Islet of Langerhans (tissue), 1 donor: ENCODE measurements around the gene OSBPL5.

Experiments
- FAIRE-seq: peaks from one replicate; lab custom pipeline; 2011; peaks lifted over from hg19 to GRCh38; lab: Jason Lieb, UNC

The OSBPL5 gene

DNA sequence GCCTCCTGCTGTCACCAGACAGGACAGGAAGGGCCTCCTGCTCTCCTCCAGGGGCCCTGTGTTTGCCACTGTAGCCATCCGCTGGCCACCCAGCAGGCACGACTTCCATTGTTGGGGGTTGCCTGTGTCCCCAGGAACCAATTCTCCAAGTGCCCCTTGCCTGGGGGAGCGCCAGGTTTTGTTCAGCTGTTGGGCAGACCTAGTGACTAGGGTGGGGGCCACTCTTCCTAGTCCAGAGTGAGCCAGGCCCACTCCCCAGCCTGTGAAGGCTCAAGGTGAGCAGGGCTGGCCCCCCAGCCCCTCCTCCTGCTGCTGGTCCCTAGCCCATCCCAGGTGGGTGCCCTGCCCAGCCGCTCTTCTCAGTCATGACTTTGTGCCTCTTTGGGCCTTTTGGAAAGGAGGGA is 30.9 kb downstream of the OSBPL5 start:
- FAIRE-seq: no peak

DNA sequence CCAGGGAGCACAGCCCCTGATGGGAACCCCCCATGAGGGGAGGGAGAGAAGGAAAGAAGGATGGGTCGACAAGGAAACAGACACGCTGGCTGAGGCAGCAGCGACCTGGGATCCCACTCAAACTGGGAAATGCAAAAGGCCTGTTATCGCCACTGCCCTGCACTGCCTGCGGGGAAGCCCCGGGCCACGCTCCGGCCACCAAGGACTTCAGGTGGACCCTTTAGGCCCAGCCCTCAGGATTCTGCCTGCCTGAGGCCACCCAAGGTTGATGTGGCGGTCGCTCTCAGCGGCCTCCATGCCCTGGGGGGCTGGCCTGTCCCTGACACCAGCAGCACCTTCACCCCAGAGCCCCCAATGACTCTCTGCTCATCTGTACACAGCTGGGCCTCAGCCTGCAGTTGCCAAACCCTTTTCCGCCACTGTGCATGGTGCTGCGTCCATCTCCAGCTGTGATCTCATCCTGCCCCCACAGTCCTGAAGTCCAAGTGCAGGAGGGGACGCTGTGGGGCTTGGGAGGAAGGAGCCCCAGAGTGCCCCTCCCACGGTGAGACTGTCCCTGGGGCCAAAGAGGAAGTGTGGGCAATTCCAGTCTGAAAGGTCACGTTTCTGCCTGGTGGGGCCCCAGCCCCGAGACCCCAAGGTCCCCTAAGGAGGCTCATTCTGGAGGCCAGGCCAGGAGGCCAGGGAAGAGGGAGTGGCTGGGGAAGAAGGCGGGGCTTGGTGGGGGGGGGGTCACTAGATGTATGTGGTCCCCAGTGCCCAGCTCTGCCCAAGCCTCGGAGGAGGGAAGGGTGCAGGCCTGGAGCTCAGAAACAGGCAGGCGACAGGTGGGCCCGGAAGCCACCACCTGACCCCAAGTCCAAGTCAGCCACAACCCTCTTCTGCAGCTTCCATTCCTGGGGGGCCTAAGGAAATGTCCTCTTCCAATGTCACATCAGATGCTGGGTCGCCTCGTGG is 31.6 kb downstream of the OSBPL5 start:
- FAIRE-seq: no peak

DNA sequence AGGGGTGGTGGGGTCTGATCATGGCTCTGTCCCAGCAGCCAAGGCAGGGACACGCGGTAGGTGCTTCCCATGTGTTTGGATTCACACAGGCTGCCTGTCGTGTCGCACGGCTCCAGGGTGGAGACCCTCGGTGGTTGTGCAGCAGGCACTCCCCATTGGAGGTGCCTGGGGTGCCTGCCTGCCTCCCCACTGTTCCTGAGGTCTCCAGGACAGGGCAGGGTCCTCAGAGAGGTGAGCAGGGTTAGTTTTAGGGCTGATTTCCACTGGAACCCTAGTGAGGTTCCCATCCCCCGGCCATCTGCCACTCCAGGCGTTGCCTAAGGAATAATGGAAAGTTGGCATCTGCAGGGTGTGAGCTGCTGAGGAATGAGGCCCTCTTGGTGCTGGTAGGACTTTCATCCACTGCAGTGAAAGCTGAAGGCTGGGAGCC is 32.3 kb downstream of the OSBPL5 start:
- no peak for FAIRE-seq

DNA sequence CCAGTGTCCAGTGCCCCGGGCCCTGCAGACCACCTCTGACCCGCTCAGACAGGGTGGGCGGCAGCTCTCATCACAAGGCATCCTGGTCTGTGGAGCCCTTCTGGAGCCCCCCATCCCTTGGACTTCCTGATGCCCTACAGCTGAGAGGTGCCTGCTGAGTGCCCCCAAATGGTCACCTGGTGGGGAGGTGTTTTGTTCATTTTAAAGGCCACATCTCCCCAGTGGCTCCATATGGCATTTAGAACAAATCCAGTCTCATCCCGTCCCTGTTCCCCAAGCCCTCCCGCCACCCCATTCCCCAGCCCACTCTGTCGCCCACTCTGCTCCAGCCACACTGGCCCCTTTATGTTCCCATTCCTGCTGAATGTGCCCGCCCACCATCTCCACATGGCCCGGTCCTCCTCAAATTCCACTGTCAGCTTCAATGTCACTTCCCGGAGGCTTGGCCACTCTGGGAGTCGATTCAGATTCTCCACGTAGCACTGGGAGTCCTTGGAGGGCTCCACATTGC is 32.8 kb downstream of the OSBPL5 start:
- no peak for FAIRE-seq

DNA sequence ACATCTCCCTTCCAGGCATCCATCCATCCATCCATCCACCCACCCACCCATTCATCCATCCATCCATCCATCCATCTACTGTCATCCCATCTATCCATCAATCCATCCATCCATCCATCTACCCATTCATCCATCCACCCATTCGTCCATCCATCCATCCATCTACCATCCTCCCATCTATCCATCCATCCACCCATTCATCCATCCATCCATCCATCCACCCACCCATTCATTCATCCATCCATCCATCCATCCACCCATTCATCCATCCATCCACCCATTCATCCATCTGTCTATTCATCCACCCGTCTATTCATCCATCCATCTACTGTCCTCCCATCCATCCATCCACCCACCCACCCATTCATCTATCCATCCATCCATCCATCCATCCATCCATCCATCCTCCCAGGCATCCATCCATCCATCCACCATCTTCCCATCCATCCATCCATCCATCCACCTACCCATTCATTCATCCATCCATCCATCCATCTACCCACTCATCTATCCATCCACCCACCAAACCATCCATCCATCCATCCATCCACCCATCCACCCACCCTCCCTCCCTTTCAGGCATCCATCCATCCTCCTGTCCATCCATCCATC is 33.7 kb downstream of the OSBPL5 start:
- FAIRE-seq: no peak

DNA sequence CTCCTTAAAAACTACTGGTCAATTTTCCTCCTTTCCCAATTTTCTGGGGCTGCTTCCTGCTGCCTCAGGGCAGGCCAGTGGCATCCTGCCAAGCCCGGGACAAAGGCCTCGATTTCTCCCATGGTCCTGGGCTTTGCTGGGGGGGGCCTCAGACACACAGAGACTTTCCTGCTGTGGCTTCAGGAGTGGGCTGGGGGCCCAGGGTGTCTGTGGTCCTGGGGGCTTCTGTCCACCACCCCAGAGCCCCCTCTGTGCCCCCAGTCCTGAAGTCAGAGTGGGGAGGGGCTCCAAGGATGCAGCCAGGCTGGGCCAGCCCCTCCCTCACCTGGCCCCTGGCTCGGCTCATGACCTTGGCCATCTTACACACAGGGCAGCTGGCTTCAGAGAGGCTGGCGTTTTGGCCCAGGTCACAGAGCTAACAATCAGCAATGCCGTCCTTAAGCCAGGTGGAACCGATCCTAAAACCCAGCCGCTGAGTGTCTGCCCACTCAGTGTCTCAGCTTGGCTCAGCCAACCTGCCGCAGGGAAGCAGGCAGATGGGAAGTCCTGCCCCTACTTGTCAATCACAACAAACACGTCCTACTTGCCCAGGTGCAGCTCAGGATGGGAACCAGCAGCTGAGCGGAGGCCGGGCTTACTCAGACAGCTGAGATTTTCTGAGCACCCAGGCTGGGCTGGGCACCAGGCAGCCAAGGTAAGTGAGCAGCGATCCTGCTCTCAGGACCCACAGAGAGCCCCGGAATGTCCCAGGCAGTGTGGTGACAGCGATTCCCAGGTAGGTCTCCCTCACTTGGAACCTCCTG is 34.6 kb downstream of the OSBPL5 start:
- no peak for FAIRE-seq

DNA sequence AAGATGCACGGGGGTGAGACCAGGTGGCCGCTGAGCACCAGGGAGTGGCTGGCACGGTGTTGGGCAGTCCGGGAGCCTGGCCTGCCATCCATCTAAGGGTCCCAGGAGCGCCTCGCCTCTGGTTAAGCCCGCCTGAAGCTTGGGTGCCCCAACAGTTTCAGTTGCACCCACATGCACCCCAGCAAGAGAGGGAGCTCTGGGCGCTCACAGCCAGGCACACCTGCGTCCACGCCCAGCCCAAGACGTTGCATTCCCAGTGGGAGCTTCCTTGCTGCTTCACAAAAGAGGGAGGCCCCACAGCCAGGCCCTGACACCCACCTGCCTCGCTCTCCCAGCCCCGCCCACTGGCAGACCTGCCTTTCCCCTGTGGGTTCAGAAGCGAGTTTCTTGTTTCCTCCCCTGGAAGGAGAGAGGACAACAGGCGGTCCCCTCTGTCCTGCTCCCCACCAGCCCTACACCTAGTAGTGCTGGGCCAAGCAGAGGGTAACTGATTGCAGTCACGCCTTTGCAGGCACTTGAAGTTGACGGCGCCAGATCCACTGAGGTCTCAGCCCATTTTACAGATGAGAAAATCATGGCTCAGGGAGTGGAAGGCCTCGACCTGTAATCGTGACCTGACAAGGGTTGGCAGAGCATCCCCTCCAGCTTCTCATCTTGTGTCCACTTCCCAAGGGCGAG is 35.4 kb downstream of the OSBPL5 start:
- no peak for FAIRE-seq

DNA sequence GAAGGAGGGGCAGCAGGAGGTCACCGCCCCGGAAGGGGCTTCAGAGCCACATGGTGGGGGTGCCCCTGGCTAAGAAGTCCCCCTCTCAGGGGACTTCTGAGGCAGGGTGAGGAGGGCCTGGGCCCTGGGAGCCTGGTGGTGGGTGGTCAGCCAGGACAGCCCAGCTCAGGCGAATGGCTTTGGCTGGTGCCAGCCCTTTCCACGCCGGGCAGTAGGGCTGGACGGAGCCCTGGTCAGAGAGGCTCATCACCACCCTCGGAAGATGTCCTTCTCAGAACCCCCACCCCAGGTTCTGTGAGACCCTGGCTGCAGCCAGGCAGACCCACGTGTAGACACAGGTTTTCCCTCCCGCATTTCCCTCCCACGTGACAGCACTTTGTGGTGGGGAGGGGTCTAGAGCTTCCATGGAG is 35.9 kb downstream of the OSBPL5 start:
- no peak for FAIRE-seq

DNA sequence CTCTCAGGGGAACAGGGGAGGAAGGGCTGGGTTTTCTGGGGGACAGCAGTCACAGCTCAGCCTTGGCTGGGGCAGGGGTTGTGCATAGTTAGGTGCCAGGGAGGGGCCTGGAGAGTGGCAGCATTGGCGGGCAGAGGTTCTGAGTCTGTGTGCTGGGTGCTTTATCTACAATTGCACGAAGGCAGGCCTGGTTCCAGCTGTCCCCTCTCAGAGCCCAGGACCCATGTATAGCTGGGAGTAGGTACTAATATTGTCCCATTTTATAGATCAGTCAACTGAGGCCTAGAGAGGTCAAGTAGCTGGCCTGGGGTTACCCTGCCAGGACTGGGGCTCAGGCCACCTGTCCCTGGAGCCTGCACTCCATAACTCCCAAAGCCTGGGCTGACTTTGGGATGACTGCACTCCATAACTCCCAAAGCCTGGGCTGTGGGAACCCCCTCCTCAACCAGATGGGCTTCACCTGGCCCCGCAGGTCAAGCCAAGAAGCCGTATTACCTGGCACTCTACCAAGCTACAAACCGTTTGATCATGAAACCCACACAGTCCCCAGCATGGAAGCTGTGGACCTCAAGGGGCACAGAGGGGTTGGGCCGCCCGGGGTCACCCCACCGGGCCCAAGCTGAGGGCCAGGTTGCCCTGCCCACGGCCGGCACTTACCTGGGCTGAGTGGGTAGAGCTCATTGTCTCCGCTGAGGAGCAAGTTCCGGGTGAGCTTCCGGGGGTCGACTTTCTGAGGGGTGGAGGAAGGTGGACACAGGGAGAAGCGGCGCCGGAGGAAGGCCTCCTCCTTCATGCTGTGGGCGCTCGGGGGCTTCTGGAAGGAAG is 36.5 kb downstream of the OSBPL5 start:
- no peak for FAIRE-seq

DNA sequence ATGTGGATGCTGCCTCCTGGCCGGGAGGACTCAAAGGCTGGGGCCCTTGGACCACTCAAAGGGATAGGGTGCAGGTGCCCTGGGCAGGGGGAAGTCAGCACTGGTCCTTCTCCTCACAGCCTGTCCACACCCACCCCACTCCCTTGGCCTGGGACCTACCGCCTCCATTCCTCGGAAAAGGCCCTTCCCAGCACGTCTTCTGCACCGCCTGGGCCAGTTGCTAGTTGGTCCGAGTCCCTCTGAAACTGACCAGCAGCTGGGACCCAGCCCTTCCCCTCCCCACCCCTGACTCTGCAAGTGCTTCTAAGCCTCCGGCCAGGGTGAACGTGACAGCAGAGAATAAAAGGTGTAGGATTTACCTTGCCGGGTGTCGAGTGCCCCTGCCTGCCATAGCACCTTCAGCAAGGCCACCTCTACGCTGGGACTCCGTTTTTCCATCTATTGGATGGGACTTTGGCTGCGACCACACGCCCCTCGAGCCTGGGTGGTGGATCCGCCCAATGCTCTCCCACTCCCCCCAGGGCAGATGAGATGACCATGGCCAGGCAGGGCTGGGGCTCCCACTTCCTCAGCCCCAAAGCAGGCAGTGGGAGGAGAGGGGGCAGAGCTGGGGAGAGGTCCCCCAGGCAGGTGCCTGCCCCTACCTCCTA is 37.3 kb downstream of the OSBPL5 start:
- no peak for FAIRE-seq

DNA sequence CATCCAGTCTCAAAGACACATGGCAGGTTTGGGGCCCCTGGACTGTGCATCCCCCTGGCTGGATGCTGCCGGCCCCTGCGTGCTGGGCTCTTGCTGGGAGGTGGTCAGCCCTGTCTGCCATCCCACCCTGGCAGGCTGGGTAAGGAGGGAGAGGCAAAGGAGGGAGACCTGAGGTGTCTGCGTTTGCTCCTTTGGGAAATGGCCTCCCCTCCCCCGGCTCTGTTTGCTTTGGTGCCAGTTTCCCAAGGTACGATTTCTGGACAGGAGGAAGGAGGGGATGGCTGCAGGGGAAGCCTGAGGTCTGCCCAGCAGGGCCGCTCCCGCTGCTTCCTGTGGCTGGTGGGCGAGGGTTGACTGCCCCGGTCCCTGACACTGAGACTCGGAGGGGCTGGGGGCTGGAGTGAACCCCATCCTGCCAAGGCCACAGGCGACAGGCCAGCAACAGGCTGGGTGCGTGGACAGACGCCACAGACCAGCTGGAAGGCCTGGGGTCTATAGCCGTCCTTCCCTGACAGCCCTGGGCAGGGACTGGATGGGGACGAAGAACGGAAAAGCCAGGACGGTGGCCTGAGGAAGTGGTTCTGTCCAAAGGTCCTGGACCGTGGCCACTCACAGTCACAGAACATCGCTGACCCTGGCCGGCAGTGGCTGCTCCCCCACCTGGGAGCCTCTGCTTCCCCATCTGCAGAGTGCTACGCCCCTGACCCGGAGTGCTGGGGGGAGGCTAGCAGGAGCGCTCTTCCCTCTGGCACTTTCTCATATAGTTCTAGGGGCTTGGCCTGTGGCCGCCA is 38.0 kb downstream of the OSBPL5 start:
- FAIRE-seq: no peak

DNA sequence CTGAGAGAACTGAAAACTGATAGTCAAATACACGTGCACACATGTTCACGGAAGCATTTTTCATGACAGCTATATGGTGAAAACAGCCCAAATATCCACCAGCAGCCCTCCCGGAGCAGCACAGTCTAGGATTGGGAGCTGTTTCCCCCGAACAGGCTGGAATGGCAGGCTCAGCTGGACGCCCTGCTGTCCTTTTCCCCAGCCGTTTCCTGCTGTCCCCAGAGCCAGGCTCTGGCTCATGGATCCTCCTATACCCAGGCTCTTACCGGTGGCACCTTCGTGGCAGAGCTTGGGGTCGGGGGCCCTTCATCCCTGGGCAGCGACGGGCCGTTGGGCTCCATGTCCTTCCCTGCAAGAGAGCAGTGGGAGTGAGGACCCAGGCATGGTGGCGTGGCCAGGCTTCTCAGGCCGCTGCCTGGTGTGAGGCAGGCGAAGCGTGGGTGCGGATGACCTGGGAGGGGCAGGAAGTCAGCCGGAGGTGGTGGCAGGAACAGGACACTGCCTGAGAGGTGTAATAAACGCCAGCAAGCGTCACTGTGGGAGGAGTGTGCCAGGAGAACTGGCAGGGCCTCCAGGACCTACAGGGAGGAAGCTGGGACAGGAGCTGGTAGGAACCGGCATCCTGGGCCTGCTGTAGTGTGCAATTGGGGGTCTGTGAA is 38.8 kb downstream of the OSBPL5 start:
- FAIRE-seq: no peak

DNA sequence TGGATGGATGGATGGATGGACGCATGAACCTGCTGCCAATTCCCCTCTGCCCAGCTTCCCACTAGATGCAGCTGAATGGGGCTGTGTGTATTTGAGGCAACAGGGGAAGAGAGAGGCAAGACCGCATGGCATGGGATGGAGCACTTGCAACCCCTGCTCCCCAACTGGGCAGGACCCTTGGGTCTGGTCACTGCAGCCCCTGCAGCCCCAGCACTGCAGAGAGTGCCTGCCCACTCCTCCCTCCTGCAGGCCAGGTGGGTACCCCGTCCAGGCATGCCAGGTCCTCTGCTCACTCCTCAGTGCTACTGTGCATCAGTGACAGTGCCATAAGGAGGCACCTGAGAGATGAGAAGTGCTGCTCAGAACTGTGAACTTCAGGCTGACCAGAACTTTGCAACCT is 40.3 kb downstream of the OSBPL5 start:
- FAIRE-seq: no peak

DNA sequence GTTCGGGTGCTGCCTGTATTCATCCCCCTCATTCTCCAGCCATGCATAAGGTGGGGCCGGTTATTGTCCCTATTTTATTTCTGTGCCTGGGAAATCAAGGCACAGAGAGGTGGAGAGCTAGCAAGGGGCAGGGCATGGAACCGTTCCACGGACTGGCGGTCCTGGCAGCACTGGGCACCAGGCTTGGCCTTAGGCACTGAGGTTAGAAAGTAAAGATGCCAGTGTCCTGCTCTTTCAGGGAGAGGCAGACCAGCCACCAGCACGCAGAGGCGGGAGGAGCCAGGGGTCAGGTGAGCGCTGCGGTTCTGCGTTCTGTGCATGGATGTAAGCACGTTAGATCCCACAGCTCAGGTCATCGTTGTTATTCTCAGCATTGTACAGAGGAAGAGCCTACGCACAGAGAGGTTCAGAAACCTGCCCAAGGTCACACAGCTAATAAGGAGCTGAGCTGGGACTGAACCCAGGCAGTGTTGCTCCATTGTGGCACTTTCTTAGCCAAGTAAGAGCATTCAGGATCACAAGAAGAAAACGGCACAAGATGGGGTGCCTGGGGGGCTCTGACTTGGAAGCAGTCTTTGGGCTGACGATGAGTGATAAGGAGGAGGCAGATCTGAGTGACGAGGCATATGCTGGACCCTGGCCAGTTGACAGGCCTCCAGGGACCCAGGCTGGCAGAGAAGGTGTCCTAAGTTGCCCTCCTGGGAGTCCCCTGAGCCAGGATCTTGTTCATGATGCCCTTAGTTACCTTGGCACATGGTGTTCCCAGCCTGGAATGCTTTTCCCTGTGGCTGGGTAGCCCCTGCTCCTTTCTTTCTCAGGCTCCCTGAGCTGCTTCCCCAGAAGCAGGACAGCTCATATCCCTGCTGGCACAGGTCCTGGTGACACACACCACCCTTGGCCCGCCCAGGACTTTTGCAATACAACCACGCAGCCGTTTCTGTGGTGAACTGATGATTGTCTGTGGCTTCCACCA is 41.1 kb downstream of the OSBPL5 start:
- no peak for FAIRE-seq

DNA sequence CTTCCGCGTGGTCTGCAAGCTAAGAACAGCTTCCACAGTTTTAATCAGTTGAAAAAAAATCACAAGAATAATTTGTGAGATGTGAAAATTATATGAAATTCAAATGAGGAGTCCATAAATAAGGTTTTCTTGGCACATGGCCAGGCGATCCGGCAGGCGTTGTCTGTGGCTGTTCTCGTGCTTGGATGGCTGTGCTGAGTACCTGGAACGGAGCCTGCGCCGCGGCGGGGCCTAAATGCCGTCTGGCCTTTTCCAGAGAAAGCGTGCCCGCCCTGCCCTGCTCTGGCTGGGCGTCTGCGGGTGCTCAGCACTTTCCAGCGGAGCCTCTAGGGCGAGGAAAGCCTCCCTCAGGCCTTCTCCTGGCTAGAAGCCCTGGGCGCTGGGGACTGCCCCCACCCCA is 41.8 kb downstream of the OSBPL5 start:
- FAIRE-seq: no peak

DNA sequence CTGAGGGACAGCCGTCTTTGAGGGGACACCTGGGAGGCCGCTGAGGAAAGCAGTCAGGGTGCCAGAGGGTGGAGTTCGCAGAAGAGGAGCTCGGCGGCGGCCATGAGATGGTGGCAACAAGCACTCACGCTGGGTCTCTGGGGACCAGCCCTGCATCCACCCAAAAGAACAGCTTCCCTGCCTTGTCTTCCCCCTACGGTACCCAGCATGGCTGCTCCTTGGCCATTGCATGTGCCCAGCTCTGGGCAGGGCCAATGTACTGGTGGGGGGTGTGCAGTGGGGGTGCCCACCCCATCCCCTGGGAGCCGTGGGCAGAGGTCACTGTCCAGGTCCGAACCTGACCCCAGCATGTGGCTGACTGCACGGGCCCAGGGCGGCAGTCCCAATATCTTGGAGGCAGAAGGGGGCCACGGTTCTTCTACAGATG is 42.3 kb downstream of the OSBPL5 start:
- no peak for FAIRE-seq

DNA sequence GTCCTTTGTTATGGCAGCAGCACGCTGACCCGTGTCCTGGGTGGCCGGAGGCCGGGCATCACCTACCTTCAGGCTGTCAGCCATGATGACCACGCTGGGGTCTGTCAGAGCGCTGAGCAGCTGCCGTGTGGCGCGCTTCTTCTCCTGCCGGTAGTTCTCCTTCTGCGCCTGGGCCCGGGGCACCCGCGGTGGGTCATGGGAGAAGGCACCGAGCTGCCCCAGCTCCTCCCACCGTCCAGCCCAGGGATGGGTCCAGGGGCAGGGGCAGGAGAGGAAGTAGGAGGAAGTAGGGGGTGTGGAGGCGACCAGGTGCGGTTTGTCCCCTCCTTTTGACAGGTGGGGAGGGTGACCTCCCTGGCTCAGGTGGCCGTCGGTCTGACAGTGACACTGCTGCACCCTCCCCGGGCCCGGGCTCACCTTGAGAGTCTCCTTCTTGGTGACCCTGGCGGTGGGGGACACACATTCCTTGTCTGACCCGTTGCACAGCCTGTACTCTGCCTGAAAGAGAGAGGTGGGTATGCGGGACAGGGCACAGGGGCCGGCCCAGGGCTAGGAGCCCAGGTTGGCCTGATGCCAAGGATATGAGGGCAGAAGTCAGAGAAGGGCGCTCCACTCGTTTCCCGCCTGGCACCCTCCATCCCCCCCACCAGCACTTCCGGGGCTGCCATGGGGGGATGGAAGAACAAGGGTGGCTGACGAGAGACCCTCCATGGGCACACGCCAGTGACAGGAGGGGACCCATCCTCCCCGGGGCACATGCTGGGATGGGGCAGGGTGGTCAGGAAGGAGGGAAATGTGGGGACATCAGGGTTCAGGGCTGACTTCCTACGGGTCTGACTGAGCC is 43.0 kb downstream of the OSBPL5 start:
- FAIRE-seq: no peak
